Breast epithelium (tissue), 4 donors: ENCODE measurements around the gene TNFRSF12A. TPM values are rescaled to one million over a fixed set of nuclear protein-coding genes. Genes with fewer than 3 reads are reported as not detected.

Source experiments
- DNase-seq, 2 donors: peaks; one replicate each; pipeline ENCODE4 v3.0.0-alpha.2; 2019; ENCODE audit warnings: low spot score in 2 of 2
- H3K27ac ChIP-seq, 2 donors: fragments of 200-600 bp; sonication (generic) in 1 of 2; one replicate each; pipeline ENCODE4 v1.5.1; 2016 to 2019; ENCODE audit warnings: mild to moderate bottlenecking in 1 of 2
- H3K27me3 ChIP-seq, 2 donors: fragments of 200-600 bp; sonication (generic) in 1 of 2; one replicate each; pipeline versions ENCODE4 v1.5.1 to v1.6.0; 2017 to 2019; ENCODE audit warnings: control low read depth in 1 of 2, mild to moderate bottlenecking in 1 of 2
- H3K36me3 ChIP-seq: fragments of 200-600 bp; one replicate; pipeline ENCODE4 v1.5.1; 2019
- H3K4me1 ChIP-seq, 2 donors: fragments of 200-600 bp; sonication (generic); one replicate each; pipeline ENCODE4 v1.5.1; 2016 to 2019; ENCODE audit warnings: control low read depth in 1 of 2
- H3K4me3 ChIP-seq, 3 donors: fragments of 200-600 bp; sonication (generic); 1 replicate in 2 of 3; 2 replicates in 1 of 3; pipeline ENCODE4 v1.5.1; 2016 to 2019; ENCODE audit warnings: mild to moderate bottlenecking in 3 of 3, moderate library complexity in 2 of 3
- H3K9me3 ChIP-seq, 2 donors: fragments of 200-600 bp; sonication (generic) in 1 of 2; one replicate each; pipeline ENCODE4 v1.5.1; 2016 to 2019; ENCODE audit warnings: control low read depth in 1 of 2
- POLR2A ChIP-seq: fragments of 450-650 bp; IDR thresholded peaks from one replicate; pipeline ENCODE4 v1.6.1; 2016; ENCODE audit warnings: antibody characterized with exemption, mild to moderate bottlenecking, moderate library complexity
- POLR2AphosphoS5 ChIP-seq, 3 donors: sonication (generic); formaldehyde crosslinking; IDR thresholded peaks; one replicate each; pipeline ENCODE4 v1.6.1; 2017; ENCODE audit warnings: antibody characterized with exemption in 3 of 3
- intact Hi-C: fragments of 100-400 bp; cut with DNase I; formaldehyde crosslinking; loops from one replicate; pipeline ENCODE4 v1.15.1; 2023; ENCODE audit warnings: low total_unique reads
- total RNA-seq, 3 donors: library from RNA; depleted of rRNA; stranded (reverse); fragments of >200 nt; gene quantifications; one replicate each; pipeline ENCODE4 v1.1.0, GENCODE V29; 2016
- TF ChIP-seq, protein P1 (sequence below), 3 donors: fragments of 450-650 bp; IDR thresholded peaks; one replicate each; pipeline ENCODE4 v1.5.1; 2016 to 2017; ENCODE audit warnings: antibody characterized with exemption in 3 of 3, mild to moderate bottlenecking in 3 of 3, moderate library complexity in 3 of 3

Gene TNFRSF12A
- total RNA-seq, 3 donors from 2014 or later: 6.9 to 74.1 (median 36.7) TPM

DNA sequence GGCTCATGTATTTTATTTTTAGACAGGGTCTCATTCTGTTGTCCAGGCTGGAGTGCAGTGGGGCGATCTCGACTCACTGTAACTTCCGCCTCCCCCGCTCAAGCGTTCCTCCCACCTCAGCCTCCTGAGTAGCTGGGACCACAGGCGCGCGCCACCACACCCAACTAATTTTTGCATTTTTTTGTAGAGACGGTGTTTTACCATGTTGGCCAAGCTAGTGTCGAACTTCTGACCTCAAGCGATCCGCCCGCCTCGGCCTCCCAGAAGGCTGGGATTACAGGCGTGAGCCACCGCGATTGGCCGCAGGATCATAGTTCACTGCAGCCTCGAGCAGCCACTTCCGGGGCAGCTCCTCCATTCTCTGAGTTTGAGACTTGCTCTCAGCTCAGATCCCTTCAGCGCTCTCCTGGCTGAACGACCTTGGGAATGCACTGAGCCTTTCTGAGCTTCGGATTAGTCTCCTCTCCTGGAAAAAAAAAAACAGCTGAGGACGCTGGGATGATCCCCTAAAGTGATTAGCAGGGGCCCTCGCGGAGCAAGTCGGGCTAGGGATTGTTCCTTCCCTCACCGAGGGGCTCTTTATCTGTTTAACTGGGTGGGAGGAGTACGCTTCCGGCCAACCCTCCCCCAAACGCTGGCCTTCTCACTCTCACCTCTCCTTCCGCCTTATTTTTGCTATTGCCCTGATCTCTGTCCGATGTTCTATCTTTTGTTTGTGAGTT is 38.8 kb upstream of the TNFRSF12A start:
- Histone ChIP-seq H3K27ac (no peak overlapping the region), H3K27me3 (no peaks in the 10 kb centered on the region), H3K36me3 (no peaks in the 10 kb centered on the region), H3K4me1 (peaks cover 3 to 6% of the 10 kb centered on the region in 2 donors), H3K9me3 (no peaks in the 10 kb centered on the region), H3K4me3 (peak overlapping the region; percentile 73 to 83 (median 78))
- intact Hi-C loops: no loop called here
- DNase-seq: no peak
- TF ChIP-seq POLR2A (no peak), POLR2AphosphoS5 (IDR thresholded peaks at IDR 0.05) (no peak)
- TF ChIP-seq, protein P1, sequence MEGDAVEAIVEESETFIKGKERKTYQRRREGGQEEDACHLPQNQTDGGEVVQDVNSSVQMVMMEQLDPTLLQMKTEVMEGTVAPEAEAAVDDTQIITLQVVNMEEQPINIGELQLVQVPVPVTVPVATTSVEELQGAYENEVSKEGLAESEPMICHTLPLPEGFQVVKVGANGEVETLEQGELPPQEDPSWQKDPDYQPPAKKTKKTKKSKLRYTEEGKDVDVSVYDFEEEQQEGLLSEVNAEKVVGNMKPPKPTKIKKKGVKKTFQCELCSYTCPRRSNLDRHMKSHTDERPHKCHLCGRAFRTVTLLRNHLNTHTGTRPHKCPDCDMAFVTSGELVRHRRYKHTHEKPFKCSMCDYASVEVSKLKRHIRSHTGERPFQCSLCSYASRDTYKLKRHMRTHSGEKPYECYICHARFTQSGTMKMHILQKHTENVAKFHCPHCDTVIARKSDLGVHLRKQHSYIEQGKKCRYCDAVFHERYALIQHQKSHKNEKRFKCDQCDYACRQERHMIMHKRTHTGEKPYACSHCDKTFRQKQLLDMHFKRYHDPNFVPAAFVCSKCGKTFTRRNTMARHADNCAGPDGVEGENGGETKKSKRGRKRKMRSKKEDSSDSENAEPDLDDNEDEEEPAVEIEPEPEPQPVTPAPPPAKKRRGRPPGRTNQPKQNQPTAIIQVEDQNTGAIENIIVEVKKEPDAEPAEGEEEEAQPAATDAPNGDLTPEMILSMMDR (IDR thresholded peaks at IDR 0.05): no peak

DNA sequence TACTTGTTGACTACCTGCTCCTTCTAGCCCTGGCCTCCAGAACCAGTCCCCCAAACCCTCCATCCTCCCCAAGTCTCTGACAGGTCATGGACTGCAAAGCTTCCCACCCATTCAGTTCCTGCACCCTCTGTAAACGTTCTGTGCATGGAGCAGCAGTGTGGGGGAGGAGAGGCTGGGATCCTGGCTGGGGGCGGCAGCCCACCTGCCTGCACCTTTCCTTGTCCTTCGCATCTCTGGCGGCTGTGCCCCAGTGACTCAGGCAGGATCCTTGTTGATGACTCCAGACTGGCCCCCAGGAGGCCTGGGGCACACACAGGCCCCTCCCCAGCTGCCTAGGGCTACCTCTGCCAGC is 38.3 kb upstream of the TNFRSF12A start:
- no peak overlapping the region for H3K27ac ChIP-seq
- H3K4me1 ChIP-seq: peaks cover 3 to 6% of the 10 kb centered on the region in 2 donors
- no peak for TF ChIP-seq POLR2A
- TF ChIP-seq, protein P1 (IDR thresholded peaks at IDR 0.05): no peak
- no peak for TF ChIP-seq POLR2AphosphoS5 (IDR thresholded peaks at IDR 0.05)
- H3K4me3 ChIP-seq: no peak overlapping the region
- intact Hi-C loops: no loop called here
- no peak for DNase-seq
- H3K27me3 ChIP-seq: no peaks in the 10 kb centered on the region
- no peaks in the 10 kb centered on the region for H3K9me3 ChIP-seq
- no peaks in the 10 kb centered on the region for H3K36me3 ChIP-seq

- TF ChIP-seq POLR2AphosphoS5 (IDR thresholded peaks at IDR 0.05): no peak
- TF ChIP-seq POLR2A: no peak
- TF ChIP-seq, protein P1 (IDR thresholded peaks at IDR 0.05): no peak
- H3K4me3 ChIP-seq: no peak overlapping the region
- H3K36me3 ChIP-seq: no peaks in the 10 kb centered on the region
- peaks cover 3 to 6% of the 10 kb centered on the region in 2 donors for H3K4me1 ChIP-seq
- no peaks in the 10 kb centered on the region for H3K9me3 ChIP-seq
- DNase-seq: no peak
- intact Hi-C loops: no loop called here
- no peaks in the 10 kb centered on the region for H3K27me3 ChIP-seq
- H3K27ac ChIP-seq: no peak overlapping the region
These were observed 37.8 kb upstream of the TNFRSF12A start for GRCh38 chr16:2982402-2982801.

DNA sequence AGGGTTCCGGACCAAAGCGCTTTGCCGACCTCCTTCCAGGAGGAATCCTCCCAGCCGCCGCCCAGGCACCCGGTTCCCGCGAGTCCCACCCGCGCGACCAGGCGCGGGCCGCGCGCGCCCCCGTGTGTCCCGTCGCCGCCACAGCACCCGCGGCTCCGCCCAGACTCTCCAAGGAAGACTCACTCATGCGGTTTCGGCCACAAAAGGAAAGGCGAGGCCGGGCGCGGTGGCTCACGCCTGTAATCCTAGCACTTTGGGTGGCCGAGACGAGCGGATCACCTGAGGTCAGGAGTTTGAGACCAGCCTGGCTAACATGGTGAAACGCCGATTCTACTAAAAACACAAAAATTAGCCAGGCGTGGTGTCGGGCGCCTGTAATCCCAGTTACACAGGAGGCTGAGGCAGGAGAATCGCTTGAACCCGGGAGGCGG is 36.4 kb upstream of the TNFRSF12A start:
- DNase-seq: peak; percentile 69 to 79
- TF ChIP-seq POLR2A: no peak
- TF ChIP-seq, protein P1 (IDR thresholded peaks at IDR 0.05): peak; percentile 58 to 86 (median 71)
- Histone ChIP-seq H3K4me3 (peak overlapping the region; percentile 5 to 42 (median 30)), H3K27ac (no peak overlapping the region), H3K27me3 (peaks cover 0 to 3% of the 10 kb centered on the region in 2 donors), H3K4me1 (peaks cover 3 to 6% of the 10 kb centered on the region in 2 donors), H3K9me3 (no peaks in the 10 kb centered on the region), H3K36me3 (no peaks in the 10 kb centered on the region)
- intact Hi-C loops: no loop called here

- H3K4me1 ChIP-seq: peaks cover 0 to 6% of the 10 kb centered on the region in 2 donors
- no peak for DNase-seq
- TF ChIP-seq POLR2AphosphoS5 (IDR thresholded peaks at IDR 0.05) (no peak), POLR2A (no peak)
- TF ChIP-seq, protein P1 (IDR thresholded peaks at IDR 0.05): no peak
- H3K27me3 ChIP-seq: peaks cover 0 to 3% of the 10 kb centered on the region in 2 donors
- H3K36me3 ChIP-seq: no peaks in the 10 kb centered on the region
- intact Hi-C loops: no loop called here
- no peaks in the 10 kb centered on the region for H3K9me3 ChIP-seq
- peak overlapping the region; percentile 44 to 52 for H3K27ac ChIP-seq
- no peak overlapping the region for H3K4me3 ChIP-seq
These were observed 34.7 kb upstream of the TNFRSF12A start for GRCh38 chr16:2985462-2985861.
